GM18868 (cell line): ENCODE data around the gene SPEM1.

Experiments used
- ATAC-seq: cut with Tn5 transposase; IDR thresholded peaks from one replicate; pipeline ENCODE4 v1.9.1; 2021; ENCODE audit warnings: mild to moderate bottlenecking, moderate library complexity; ENCODE audit not compliant: unreplicated experiment

SPEM1 gene

GRCh38 chr17:7439462-7440112, 19.5 kb downstream of the SPEM1 start, which contains the start of gene FGF11:
FGF11 (plus strand) TSS chr17:7439512; CDS start chr17:7439621, 109 bp downstream.
- ATAC-seq: no peak

- ATAC-seq: no peak
Measured at GRCh38 chr17:7440113-7440833, 20.1 kb downstream of the SPEM1 start.

- no peak for ATAC-seq
Measured at GRCh38 chr17:7440834-7441195, 20.7 kb downstream of the SPEM1 start.

- ATAC-seq: no peak
Measured at GRCh38 chr17:7441266-7441665, 21.1 kb downstream of the SPEM1 start.

GRCh38 chr17:7442142-7442541, 22.0 kb downstream of the SPEM1 start:
- ATAC-seq: no peak

- no peak for ATAC-seq
Measured at GRCh38 chr17:7443499-7444485, 23.7 kb downstream of the SPEM1 start.

GRCh38 chr17:7444682-7445618, 24.8 kb downstream of the SPEM1 start, which contains the start of gene CHRNB1:
CHRNB1 (plus strand) TSS chr17:7445061; CDS start chr17:7445128, 67 bp downstream.
- no peak for ATAC-seq

- ATAC-seq: no peak
Measured at GRCh38 chr17:7445619-7445968, 25.5 kb downstream of the SPEM1 start.

- ATAC-seq: no peak
Measured at GRCh38 chr17:7448461-7448860, 28.3 kb downstream of the SPEM1 start.

GRCh38 chr17:7459961-7460545, 39.9 kb downstream of the SPEM1 start:
- no peak for ATAC-seq

GRCh38 chr17:7460850-7461660, 40.9 kb downstream of the SPEM1 start:
- ATAC-seq: no peak

- no peak for ATAC-seq
Measured at GRCh38 chr17:7462474-7463371, 42.6 kb downstream of the SPEM1 start.

GRCh38 chr17:7463372-7463846, 43.3 kb downstream of the SPEM1 start:
- ATAC-seq: no peak

- no peak for ATAC-seq
Measured at GRCh38 chr17:7464081-7464480, 44.0 kb downstream of the SPEM1 start.

GRCh38 chr17:7465597-7466275, 45.6 kb downstream of the SPEM1 start:
- ATAC-seq: no peak

GRCh38 chr17:7466318-7466638, 46.2 kb downstream of the SPEM1 start:
- no peak for ATAC-seq

GRCh38 chr17:7466639-7467341, 46.7 kb downstream of the SPEM1 start:
- no peak for ATAC-seq
